Mesothelial cell of epicardium (in vitro differentiated cells): ENCODE data around the gene EIF4E3. TPM values are rescaled to one million over a fixed set of nuclear protein-coding genes. Genes with fewer than 3 reads are reported as not detected.

ENCODE experiments used
- DNase-seq, 2 experiments: peaks; one replicate each; pipeline ENCODE4 v3.0.0; 2021; ENCODE audit warnings: low spot score in 2 of 2; ENCODE audit not compliant: unreplicated experiment in 2 of 2
- H3K27ac Mint-ChIP-seq: 2 replicates; pipeline ENCODE4 v1.8.0; 2021; ENCODE audit warnings: mixed read lengths
- H3K27me3 Mint-ChIP-seq: 2 replicates; pipeline ENCODE4 v1.8.0; 2021; ENCODE audit warnings: low read depth, mixed read lengths
- H3K36me3 Mint-ChIP-seq: 2 replicates; pipeline ENCODE4 v1.8.0; 2021; ENCODE audit warnings: mixed read lengths
- H3K4me1 Mint-ChIP-seq: 2 replicates; pipeline ENCODE4 v1.8.0; 2021; ENCODE audit warnings: mixed read lengths
- H3K4me3 Mint-ChIP-seq: 2 replicates; pipeline ENCODE4 v1.8.0; 2021; ENCODE audit warnings: mild to moderate bottlenecking, moderate library complexity, mixed read lengths
- H3K9me3 Mint-ChIP-seq: 2 replicates; pipeline ENCODE4 v1.8.0; 2021; ENCODE audit warnings: mixed read lengths
- total RNA-seq: library from RNA; stranded (reverse); gene quantifications from 3 replicates; pipeline ENCODE4 v1.2.1, GENCODE V29; 2021
- TF ChIP-seq, protein P1 (sequence below): fragments of 200-600 bp; sonication (generic); IDR thresholded peaks from one replicate; pipeline ENCODE4 v1.5.0; 2021; ENCODE audit warnings: antibody characterized with exemption; ENCODE audit not compliant: unreplicated experiment

EIF4E3 gene
- total RNA-seq, 1 donor from 2014 or later = 9.9 TPM

DNA sequence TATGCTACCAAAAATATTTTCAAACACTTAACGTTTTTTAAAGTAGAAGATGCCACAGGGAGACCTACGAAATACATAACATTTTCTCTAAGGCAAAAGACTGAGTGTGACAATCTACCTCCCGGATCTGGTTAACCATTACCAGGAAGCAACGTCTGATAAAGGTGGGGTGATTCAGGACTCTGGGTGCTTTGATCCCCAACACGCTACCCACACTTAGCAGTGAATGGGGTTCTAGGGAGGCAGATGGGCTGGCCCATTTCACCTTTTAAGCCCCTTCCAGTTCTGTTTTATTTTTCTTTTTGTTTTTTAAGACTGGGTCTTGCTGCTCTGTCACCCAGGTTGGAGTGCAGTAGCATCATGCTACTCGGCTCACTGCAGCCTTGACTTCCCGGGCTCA is 39.5 kb downstream of the EIF4E3 start:
- no peaks in the 10 kb centered on the region for H3K36me3 Mint-ChIP-seq
- no peak overlapping the region for H3K27ac Mint-ChIP-seq
- DNase-seq = no peak
- peaks cover 61% of the 10 kb centered on the region for H3K4me1 Mint-ChIP-seq
- H3K27me3 Mint-ChIP-seq = no peaks in the 10 kb centered on the region
- TF ChIP-seq, protein P1, sequence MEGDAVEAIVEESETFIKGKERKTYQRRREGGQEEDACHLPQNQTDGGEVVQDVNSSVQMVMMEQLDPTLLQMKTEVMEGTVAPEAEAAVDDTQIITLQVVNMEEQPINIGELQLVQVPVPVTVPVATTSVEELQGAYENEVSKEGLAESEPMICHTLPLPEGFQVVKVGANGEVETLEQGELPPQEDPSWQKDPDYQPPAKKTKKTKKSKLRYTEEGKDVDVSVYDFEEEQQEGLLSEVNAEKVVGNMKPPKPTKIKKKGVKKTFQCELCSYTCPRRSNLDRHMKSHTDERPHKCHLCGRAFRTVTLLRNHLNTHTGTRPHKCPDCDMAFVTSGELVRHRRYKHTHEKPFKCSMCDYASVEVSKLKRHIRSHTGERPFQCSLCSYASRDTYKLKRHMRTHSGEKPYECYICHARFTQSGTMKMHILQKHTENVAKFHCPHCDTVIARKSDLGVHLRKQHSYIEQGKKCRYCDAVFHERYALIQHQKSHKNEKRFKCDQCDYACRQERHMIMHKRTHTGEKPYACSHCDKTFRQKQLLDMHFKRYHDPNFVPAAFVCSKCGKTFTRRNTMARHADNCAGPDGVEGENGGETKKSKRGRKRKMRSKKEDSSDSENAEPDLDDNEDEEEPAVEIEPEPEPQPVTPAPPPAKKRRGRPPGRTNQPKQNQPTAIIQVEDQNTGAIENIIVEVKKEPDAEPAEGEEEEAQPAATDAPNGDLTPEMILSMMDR = no peak
- H3K9me3 Mint-ChIP-seq = no peaks in the 10 kb centered on the region
- H3K4me3 Mint-ChIP-seq = no peak overlapping the region

DNA sequence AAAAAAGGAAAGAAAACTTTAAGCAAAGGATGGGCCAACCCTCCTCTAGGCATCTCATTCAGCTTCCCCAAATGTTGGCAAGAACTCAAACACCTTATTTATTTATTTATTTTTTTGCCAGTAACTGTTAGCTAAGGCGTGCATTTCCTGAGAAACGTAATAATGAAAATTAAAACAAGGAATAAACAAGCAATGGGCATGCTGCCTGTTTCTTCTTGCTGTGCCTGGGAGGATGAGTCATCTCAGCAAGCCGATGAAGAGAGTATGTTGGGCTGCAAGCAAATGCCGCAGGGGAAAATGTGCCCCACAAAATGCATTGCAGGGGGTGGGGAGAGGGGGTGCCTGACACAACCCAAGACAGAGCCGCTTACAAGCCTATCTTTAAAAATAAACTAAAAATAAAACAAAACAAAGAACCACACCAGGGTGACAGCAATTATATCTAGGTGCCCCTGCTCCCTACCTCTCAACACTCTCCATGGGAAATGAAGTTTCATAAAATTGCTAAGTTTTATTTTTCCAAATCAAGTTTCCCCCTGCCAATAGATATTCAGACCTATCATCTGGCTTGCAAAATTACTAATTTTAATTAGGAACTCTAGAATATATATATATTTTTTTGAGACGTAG is 40.3 kb downstream of the EIF4E3 start:
- Mint-ChIP-seq H3K4me3 (no peak overlapping the region), H3K27ac (peak overlapping the region; percentile 68), H3K36me3 (no peaks in the 10 kb centered on the region), H3K4me1 (peaks cover 55% of the 10 kb centered on the region), H3K27me3 (no peaks in the 10 kb centered on the region), H3K9me3 (no peaks in the 10 kb centered on the region)
- DNase-seq = no peak
- TF ChIP-seq, protein P1 = no peak

DNA sequence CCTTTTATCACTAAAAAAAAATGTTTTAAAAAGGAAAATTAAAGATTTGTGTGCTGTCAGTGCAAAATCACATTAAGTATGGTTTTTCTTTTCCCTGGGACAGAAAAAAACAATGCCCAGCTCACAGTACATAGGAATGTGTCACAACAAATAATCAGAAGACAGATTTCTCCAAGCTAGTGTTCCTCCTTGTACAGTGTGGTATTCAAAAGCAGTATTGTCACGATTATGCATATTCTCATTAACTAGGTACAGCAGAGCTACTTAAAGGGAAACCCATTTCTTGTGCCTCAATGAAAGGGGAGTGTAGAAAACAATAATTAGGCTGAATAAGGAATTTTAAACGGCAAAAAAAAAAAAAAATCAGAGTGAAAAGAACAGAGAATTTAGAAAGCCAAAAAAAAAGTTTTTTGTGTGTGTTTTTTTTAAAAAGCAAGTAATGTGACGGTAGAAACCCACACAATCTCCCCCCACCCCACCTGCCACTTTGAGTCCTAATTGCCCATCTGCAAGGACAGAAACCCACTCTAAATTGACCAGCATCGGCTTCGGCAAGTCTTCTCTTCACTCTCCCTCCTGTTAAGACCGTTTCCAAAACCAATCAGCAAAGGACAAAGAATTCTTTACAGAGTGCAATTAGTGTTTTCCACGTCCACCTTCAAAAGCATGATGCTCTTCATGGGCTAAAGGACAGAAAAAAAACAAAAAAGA is 41.0 kb downstream of the EIF4E3 start:
- H3K27me3 Mint-ChIP-seq = no peaks in the 10 kb centered on the region
- no peaks in the 10 kb centered on the region for H3K36me3 Mint-ChIP-seq
- TF ChIP-seq, protein P1 = no peak
- H3K4me3 Mint-ChIP-seq = no peak overlapping the region
- peaks cover 49% of the 10 kb centered on the region for H3K4me1 Mint-ChIP-seq
- no peaks in the 10 kb centered on the region for H3K9me3 Mint-ChIP-seq
- H3K27ac Mint-ChIP-seq = peak overlapping the region; percentile 77
- no peak for DNase-seq

- Mint-ChIP-seq H3K9me3 (no peaks in the 10 kb centered on the region), H3K4me3 (no peak overlapping the region), H3K4me1 (peaks cover 43% of the 10 kb centered on the region), H3K27me3 (no peaks in the 10 kb centered on the region), H3K36me3 (no peaks in the 10 kb centered on the region), H3K27ac (peak overlapping the region; percentile 26)
- peak in 1 of 2 experiments; percentile 59 for DNase-seq
- TF ChIP-seq, protein P1 = peak; percentile 55
Observed at GRCh38 chr3:71681224-71681668, 44.0 kb downstream of the EIF4E3 start.

- TF ChIP-seq, protein P1 = no peak
- no peak for DNase-seq
- Mint-ChIP-seq H3K9me3 (no peaks in the 10 kb centered on the region), H3K36me3 (no peaks in the 10 kb centered on the region), H3K4me3 (no peak overlapping the region), H3K27me3 (no peaks in the 10 kb centered on the region), H3K4me1 (peaks cover 43% of the 10 kb centered on the region), H3K27ac (no peak overlapping the region)
Observed at GRCh38 chr3:71680603-71681002, 44.6 kb downstream of the EIF4E3 start.
